ENCODE measurements around the gene CIDEB.

CIDEB gene

GRCh38 chr14:24304019-24304387, 3.8 kb downstream of the CIDEB start:
- no peak for ATAC-seq
- TF ChIP-seq, protein P1, sequence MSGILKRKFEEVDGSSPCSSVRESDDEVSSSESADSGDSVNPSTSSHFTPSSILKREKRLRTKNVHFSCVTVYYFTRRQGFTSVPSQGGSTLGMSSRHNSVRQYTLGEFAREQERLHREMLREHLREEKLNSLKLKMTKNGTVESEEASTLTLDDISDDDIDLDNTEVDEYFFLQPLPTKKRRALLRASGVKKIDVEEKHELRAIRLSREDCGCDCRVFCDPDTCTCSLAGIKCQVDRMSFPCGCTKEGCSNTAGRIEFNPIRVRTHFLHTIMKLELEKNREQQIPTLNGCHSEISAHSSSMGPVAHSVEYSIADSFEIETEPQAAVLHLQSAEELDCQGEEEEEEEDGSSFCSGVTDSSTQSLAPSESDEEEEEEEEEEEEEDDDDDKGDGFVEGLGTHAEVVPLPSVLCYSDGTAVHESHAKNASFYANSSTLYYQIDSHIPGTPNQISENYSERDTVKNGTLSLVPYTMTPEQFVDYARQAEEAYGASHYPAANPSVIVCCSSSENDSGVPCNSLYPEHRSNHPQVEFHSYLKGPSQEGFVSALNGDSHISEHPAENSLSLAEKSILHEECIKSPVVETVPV (CRISPR knock-in tag; IDR thresholded peaks at IDR 0.05) = no peak
- TF ChIP-seq GLIS3 (CRISPR knock-in tag; IDR thresholded peaks at IDR 0.05) (no peak), SNAI2 (CRISPR knock-in tag; IDR thresholded peaks at IDR 0.05) (no peak), ZNF565 (CRISPR knock-in tag; conservative IDR thresholded peaks at IDR 0.05; ENCODE audit: low read depth) (no peak)

DNA sequence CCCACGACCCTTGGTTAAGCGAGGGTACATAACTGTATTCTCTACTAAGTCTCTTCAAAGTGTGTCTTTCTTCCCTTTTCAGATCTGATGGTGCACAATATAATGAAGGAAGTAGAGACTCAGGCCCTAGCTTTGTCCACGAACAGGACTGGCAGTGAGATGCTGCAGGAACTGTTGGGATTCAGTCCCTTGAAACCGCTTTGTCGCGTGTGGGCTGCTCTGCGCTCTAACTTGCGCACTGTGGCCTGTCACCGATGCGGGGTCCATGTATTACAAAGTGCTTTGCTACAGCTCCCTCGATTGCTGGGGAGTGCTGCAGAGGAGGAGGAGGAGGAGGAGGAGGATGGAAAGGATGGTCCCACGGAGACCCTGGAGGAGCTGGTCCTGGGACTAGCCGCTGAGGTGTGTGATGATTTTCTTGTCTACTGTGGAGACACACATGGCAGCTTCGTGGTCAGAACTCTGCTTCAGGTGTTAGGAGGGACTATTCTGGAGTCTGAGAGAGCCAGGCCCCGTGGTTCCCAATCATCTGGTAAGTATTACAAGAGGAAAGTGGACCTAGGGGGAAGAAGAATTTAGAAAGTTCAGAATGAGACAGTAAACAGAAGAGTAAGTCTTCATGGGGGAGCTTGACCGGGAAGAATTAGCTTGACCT, 7.3 kb downstream of the CIDEB start:
- no peak for ATAC-seq
- TF ChIP-seq, protein P1 (CRISPR knock-in tag; IDR thresholded peaks at IDR 0.05) = no peak
- TF ChIP-seq TCF4 (CRISPR knock-in tag; IDR thresholded peaks at IDR 0.05; ENCODE audit: borderline replicate concordance) (no peak), ZC3H10 (CRISPR knock-in tag; IDR thresholded peaks at IDR 0.05) (no peak), ESRRG (CRISPR knock-in tag; IDR thresholded peaks at IDR 0.05) (no peak), RARB (CRISPR knock-in tag; IDR thresholded peaks at IDR 0.05) (no peak), OSR1 (CRISPR knock-in tag; IDR thresholded peaks at IDR 0.05) (no peak), ZNF70 (CRISPR knock-in tag; IDR thresholded peaks at IDR 0.05) (no peak), PATZ1 (CRISPR knock-in tag; IDR thresholded peaks at IDR 0.05; ENCODE audit: borderline replicate concordance) (no peak), BACH2 (CRISPR knock-in tag; IDR thresholded peaks at IDR 0.05; ENCODE audit: borderline replicate concordance) (no peak), TOX (CRISPR knock-in tag; IDR thresholded peaks at IDR 0.05; ENCODE audit: borderline replicate concordance) (no peak), ZNF565 (CRISPR knock-in tag; conservative IDR thresholded peaks at IDR 0.05; ENCODE audit: low read depth) (no peak), TSHZ2 (CRISPR knock-in tag; IDR thresholded peaks at IDR 0.05) (no peak), ZFP30 (CRISPR knock-in tag; IDR thresholded peaks at IDR 0.05) (no peak), ZFP3 (CRISPR knock-in tag; IDR thresholded peaks at IDR 0.05) (no peak), POU6F1 (CRISPR knock-in tag; IDR thresholded peaks at IDR 0.05; ENCODE audit: borderline replicate concordance, low read depth) (no peak), GLIS3 (CRISPR knock-in tag; IDR thresholded peaks at IDR 0.05) (no peak), ZNF8 (CRISPR knock-in tag; IDR thresholded peaks at IDR 0.05) (no peak), SNAI2 (CRISPR knock-in tag; IDR thresholded peaks at IDR 0.05) (no peak)
- TF ChIP-seq, protein P2, sequence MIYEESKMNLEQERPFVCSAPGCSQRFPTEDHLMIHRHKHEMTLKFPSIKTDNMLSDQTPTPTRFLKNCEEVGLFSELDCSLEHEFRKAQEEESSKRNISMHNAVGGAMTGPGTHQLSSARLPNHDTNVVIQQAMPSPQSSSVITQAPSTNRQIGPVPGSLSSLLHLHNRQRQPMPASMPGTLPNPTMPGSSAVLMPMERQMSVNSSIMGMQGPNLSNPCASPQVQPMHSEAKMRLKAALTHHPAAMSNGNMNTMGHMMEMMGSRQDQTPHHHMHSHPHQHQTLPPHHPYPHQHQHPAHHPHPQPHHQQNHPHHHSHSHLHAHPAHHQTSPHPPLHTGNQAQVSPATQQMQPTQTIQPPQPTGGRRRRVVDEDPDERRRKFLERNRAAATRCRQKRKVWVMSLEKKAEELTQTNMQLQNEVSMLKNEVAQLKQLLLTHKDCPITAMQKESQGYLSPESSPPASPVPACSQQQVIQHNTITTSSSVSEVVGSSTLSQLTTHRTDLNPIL (CRISPR knock-in tag; IDR thresholded peaks at IDR 0.05; ENCODE audit: low read depth) = no peak
